HTR-8/SVneo (cell line): ENCODE data around the gene ETS1.
"Not testable (repeated sequence)": the region's sequence is repeated elsewhere in the genome, so short reads cannot be mapped to it uniquely, and the experiment has no call there.

Experiments used
- DNase-seq: peaks from one replicate; pipeline ENCODE4 v3.0.0; 2011; ENCODE audit warnings: low spot score, mixed read lengths; ENCODE audit not compliant: insufficient read length
- FAIRE-seq: peaks from 2 replicates; lab custom pipeline; 2011; peaks lifted over from hg19 to GRCh38; lab: Jason Lieb, UNC

ETS1 gene

GRCh38 chr11:128453444-128454336, 133.7 kb downstream of the ETS1 start:
- FAIRE-seq, result no peak
- peak; percentile 19 for DNase-seq

DNA sequence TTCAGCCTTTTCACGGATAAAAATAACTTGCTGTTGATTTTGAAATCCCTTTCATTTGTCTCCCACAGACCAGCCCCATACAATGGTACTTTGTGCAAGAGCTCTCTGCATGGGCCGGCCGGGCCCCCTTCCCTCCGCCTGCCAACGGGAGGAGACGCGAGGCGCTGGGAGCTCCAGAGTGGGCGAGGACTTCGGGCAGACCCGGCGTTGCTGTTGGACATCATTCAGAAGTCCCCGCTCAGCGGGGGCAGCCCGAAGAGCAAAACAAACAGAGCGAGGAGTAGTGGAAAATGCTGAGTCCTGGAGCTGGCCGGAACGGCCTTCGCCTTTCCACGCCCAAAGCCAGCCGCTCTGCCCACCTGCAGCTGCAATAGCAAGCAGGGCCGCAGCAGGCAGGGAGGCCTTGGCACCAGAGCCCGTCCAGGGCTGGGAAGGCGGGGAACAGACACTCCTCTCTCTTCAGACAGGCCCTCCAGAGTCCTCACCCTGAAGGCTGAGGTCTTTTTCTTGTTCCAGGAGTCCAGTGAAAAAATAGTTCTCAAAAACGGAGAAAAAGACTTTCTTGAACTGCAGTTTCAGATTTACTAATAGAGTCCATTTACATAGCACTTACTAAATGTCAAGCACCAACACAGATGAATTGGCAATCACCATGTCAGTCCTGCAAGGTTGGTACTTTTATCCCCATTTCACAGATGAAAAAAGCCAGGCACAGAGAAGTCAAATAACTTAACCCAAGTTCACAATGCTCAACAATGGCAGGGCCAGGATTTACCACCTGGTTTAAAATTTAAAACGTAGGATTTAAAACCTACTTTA, 135.5 kb downstream of the ETS1 start:
- DNase-seq (no peak), FAIRE-seq (no peak)

- FAIRE-seq (no peak), DNase-seq (no peak)
Measured at GRCh38 chr11:128450882-128451651, 136.3 kb downstream of the ETS1 start.

DNA sequence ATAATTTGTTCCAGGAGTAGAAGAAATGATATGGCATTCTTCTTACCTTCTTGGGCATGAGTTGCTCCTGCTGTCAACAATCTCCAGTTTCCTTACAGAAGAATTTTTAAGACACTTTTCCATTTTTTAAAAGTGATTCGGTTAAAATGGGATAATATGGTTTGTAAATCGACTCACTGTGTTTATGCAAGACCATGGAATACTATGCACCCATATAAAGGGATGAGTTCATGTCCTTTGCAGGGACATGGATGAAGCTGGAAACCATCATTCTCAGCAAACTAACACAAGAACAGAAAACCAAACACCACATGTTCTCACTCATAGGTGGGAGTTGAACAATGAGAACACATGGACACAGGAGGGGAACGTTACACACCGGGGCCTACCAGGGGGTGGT, 136.9 kb downstream of the ETS1 start:
- FAIRE-seq, DNase-seq: not testable (repeated sequence)

GRCh38 chr11:128448981-128449713, 138.2 kb downstream of the ETS1 start:
- FAIRE-seq (no peak), DNase-seq (no peak)

GRCh38 chr11:128448200-128448886, 139.0 kb downstream of the ETS1 start:
- no peak for FAIRE-seq

DNA sequence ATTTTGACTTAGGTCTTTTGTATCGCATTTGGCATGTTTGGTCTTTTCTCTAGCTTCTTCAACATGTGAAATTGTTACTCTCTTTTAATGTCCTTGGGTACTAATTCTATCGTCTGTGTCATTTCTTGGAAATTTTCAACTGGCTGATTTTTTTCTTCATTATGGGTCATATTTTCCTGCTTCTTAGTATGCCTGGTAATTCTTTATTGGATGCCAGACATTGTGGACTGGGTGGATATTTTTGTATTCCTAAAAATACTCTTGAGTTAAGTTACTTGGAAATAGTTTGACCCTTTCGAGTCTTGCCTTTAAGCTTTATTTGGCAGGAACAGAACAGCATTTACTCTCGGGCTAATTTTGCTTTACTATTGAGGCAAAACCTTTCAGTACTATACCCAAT, 140.1 kb downstream of the ETS1 start:
- DNase-seq (no peak), FAIRE-seq (no peak)

More at GRCh38 chr11:128448200-128448886, 139.0 kb downstream of the ETS1 start:
- DNase-seq, result no peak

DNA sequence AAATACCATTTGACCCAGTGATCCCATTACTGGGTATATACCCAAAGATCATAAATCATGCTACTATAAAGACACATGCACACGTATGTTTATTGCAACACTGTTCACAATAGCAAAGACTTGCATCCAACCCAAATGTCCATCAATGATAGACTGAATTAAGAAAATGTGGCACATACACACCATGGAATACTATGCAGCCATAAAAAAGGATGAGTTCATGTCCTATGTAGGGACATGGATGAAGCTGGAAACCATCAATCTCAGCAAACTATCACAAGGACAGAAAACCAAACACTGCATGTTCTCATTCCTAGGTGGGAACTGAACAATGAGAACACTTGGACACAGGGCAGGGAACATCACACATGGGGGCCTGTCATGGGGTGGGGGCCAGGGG, 141.4 kb downstream of the ETS1 start:
- DNase-seq, FAIRE-seq: not testable (repeated sequence)

- FAIRE-seq (no peak), DNase-seq (no peak)
Measured at GRCh38 chr11:128437136-128437535, 150.2 kb downstream of the ETS1 start.

- no peak for FAIRE-seq
- DNase-seq, result no peak
Measured at GRCh38 chr11:128434818-128435217, 152.5 kb downstream of the ETS1 start.

DNA sequence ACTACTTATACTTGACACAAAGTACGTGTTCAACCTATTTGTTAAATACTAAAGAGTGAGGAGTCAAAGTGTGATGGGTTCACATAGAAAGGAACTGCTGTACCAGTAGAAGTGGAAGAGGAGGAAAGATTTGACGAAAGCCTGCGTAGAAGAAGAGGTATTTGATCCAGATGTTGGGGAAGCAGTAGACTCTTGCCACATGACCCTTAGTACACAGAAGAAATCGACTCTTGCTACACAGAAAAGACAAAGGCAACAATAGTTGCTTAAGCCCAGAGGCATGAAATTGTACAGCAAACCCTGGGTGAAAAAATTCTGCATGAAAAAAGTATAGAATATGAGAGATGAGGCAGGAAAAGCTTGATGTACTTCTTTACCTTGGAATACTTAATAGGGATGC, 152.9 kb downstream of the ETS1 start:
- FAIRE-seq, result no peak
- DNase-seq, result no peak

DNA sequence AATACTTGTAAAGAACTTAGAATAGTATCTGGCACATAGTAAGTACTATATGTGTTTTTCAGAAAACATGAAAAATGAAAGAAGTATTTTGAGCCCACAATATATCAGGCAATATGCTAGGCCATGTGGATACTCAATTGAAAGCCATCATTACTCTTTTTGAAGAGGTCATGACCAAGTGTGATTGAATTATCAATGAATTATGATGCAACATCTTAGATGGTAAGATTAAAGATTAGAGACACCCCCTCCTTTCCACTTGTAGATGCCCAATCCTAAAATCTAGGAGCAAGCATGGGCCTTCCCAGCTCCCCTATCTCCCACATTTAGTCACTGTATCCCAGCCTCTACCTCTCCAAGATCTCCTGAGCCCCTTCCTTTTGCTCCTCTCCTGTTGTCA, 154.4 kb downstream of the ETS1 start:
- FAIRE-seq (no peak), DNase-seq (no peak)

DNA sequence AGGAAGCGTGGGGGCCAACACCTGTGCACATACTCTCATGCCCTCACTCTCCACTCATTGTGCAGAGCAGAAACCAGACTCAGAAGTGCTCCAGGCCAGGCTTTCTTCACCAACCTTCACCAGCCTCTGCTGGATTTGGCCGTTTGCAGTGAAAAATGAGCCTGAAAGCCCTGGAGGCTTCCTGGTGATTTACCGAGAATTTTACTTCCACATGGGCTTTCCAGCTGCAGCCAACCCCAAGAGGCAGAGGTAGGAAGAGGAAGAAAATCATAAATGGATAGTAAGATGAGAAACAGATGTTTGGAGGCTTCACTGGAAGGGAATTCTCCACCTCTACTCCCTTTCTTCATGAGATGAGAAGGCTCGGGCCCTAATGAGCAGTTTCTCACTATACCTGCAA, 155.4 kb downstream of the ETS1 start:
- FAIRE-seq (no peak), DNase-seq (no peak)

DNA sequence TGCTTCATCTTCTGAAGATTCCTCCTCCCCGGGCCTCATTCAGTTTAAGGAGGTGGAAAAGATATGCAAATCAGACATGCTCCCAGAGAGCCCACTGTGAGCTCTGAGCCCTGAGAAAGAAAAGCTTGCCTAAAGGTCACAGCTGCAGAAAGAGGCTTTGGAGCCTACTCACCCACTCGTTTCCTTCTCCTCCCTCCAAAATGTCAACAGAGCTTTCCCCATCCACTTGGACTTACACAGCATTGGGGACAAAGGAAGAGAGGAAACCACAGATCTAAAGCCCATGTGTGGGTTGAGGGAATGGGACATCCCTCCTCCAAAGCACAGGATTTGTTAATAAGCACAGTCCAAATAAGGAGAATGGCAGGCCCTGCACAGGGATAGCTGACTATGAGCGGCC, 158.4 kb downstream of the ETS1 start:
- FAIRE-seq (no peak), DNase-seq (no peak)

DNA sequence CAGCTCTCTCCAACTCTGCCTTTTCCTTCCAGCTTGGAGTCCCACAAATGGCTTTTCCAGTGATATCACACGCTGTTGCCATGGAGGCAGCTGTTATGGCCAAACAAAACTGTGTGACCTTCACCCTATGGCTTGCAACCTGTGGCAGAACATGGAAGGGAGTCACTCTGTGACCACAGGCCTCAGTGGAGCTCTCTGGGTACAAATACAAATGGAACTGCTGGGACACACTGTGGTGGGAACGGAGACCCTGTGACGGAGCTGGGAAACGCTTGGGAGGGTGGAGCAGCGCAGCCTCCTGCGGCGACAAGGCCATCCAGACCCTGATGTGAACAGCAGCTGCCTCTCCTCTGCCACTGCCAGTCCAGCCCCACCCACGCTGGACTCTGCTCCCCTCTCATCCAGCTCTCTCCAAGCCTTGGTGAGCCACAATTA, 162.5 kb downstream of the ETS1 start:
- DNase-seq (no peak), FAIRE-seq (no peak)

GRCh38 chr11:128424271-128424711, 163.1 kb downstream of the ETS1 start:
- no peak for FAIRE-seq
- DNase-seq, result no peak

DNA sequence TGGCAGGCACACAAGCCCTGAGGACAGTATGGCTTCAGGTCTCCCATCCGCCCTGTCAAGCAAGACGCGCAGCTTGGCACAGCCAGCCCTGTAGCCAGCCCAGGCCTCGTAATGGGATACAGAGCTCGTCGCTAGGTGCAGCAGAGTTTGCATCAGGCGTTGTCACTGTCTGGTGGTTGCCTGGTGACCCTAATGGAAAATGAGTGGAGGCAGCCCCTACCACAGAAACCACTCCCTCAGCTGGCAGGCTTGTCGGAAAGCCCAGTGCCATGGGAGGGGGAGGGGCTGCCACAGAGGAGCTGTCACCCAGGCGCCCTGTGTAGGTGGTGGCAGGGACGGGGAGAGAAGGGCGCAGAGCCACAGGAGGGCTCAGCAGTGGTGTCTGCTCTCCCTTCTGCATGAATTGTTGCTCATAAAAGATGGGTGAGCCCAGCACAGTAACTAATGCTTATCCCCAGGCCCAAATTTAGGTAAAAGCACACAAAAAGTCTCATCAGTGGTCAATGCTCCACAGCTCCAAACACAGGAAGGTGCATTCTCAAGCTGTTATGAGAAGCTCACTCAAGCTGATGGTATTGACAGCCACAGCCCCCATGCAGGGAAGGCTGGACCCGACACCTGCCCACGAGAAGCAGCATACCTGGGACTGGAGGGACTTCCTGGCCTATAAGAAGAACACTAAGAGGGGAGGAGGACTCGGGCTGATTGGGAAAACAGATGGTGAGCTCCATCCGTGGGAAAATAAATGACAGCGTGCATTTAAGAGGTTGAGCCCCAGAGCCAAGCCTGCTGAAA, 164.6 kb downstream of the ETS1 start:
- FAIRE-seq (no peak), DNase-seq (no peak)

DNA sequence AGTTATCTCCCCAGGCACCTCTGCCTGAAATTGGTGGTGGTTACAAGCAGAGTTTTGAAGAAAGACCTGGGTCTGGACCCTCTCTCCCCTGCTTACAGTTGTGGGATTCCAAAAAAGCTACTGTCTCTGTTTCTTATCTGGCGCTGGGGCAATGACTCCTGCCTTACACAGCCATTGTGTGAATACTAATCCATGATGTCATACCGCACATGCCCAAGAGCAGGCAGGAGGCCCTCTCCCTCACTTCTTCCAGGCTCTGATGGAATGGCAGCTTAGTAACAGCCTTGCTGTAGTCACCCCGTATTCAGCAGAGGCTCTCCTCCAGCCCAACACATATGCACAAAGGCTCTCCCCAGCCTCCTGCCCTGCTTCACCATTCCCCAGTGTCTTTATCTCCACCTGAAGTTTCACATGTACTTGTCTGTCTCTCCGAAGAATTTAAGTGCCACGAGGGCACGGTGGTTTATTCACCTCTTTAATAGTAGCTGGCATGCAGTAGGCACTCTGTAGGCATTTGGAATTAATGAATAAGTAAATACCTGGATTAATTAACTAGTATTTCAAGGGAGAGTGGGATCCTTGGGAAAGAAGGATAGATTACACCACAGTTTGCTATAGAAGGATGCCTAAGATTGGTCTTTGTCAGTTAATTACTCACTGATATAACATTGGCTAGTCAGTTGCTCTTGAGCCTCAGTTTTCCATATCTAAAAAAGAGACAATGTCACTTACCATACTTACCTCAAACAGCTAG, 165.6 kb downstream of the ETS1 start:
- no peak for FAIRE-seq
- no peak for DNase-seq
